Tibial nerve (tissue), 4 donors: ENCODE measurements around the gene LATS2.

Experiments used
- EP300 ChIP-seq, 2 donors: sonication (generic); formaldehyde crosslinking; IDR thresholded peaks; one replicate each; pipeline ENCODE4 v1.6.1; 2017; ENCODE audit warnings: antibody characterized with exemption in 2 of 2, mild to moderate bottlenecking in 1 of 2
- POLR2A ChIP-seq, 2 donors: fragments of 450-650 bp; IDR thresholded peaks; one replicate each; pipeline ENCODE4 v1.6.1; 2017; ENCODE audit warnings: antibody characterized with exemption in 2 of 2, mild to moderate bottlenecking in 2 of 2, moderate library complexity in 2 of 2
- TF ChIP-seq, protein P1 (sequence below), 5 experiments: fragments of 200-600 bp in 3 of 5; fragments of 450-650 bp in 2 of 5; sonication (generic) in 3 of 5; IDR thresholded peaks; one replicate each; pipeline ENCODE4 v1.5.1; 2016 to 2019; ENCODE audit warnings: antibody characterized with exemption in 5 of 5, mild to moderate bottlenecking in 3 of 5, moderate library complexity in 2 of 5

DNA sequence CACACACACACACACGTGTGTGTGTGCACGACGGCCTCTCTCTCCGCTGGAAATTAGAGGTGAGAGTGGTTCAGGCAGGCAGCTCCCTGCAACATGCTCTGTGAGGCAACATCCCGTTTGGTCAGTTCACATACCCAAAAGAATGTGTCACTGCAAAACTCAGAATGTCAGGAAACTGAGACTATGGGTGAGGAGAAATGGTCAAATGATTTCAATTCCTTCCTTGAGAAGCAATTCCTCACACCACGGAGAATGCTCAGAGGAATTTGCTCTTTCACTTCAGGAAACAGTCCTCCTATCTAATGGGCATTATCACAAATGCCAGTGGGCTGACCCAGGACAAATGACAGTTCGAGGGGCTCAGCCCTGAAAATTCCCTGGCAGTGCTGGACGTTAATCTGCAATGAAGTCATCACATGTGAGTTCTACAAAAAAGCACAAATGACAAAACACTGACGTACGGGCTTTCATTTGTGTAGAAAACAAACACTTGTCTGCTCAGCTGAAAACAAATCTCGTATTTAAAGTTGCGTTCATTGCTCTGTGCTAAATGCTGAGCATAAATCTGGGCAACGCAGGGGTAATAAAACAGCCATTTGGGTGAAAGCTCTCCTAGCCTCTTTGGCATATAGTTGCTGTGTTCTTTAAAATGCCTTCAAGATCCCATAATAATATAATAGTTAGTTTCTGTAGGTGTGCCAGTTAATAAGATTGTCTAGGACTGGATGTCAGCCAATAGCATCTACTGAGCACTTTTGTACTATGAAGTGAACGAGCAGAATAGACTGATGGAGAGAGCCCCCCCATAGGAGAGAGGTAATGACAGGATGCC lies 18.6 kb upstream of the LATS2 start:
- TF ChIP-seq, protein P1, sequence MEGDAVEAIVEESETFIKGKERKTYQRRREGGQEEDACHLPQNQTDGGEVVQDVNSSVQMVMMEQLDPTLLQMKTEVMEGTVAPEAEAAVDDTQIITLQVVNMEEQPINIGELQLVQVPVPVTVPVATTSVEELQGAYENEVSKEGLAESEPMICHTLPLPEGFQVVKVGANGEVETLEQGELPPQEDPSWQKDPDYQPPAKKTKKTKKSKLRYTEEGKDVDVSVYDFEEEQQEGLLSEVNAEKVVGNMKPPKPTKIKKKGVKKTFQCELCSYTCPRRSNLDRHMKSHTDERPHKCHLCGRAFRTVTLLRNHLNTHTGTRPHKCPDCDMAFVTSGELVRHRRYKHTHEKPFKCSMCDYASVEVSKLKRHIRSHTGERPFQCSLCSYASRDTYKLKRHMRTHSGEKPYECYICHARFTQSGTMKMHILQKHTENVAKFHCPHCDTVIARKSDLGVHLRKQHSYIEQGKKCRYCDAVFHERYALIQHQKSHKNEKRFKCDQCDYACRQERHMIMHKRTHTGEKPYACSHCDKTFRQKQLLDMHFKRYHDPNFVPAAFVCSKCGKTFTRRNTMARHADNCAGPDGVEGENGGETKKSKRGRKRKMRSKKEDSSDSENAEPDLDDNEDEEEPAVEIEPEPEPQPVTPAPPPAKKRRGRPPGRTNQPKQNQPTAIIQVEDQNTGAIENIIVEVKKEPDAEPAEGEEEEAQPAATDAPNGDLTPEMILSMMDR (IDR thresholded peaks at IDR 0.05): no peak
- TF ChIP-seq EP300 (IDR thresholded peaks at IDR 0.05) (peak in 1 of 2 donors; percentile 93), POLR2A (IDR thresholded peaks at IDR 0.05) (no peak)
